ENCODE results near the gene KRT6A.

DNA sequence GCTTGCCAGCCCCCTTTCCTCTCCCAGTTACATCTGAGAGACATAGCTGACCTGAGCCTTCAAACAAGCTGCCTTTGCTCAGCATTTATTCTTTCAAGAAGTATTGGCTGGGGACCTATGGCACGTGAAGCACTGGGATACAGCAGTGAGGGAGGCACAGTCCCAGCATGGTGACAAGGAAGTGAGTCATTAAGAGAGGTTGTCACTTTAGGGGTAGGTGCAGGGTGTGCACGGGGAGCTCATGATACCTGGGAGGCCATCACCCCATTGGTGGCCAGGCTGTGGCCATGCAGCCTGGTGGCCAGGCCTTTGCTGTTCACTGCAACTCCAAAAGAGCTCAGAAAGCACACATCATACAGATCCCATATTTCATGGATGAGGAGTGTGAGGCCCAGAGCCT, 53.2 kb downstream of the KRT6A start:
- TF ChIP-seq, protein P1, sequence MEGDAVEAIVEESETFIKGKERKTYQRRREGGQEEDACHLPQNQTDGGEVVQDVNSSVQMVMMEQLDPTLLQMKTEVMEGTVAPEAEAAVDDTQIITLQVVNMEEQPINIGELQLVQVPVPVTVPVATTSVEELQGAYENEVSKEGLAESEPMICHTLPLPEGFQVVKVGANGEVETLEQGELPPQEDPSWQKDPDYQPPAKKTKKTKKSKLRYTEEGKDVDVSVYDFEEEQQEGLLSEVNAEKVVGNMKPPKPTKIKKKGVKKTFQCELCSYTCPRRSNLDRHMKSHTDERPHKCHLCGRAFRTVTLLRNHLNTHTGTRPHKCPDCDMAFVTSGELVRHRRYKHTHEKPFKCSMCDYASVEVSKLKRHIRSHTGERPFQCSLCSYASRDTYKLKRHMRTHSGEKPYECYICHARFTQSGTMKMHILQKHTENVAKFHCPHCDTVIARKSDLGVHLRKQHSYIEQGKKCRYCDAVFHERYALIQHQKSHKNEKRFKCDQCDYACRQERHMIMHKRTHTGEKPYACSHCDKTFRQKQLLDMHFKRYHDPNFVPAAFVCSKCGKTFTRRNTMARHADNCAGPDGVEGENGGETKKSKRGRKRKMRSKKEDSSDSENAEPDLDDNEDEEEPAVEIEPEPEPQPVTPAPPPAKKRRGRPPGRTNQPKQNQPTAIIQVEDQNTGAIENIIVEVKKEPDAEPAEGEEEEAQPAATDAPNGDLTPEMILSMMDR (IDR thresholded peaks at IDR 0.05 in 8 of 11, conservative IDR thresholded peaks at IDR 0.05 in 3 of 11): no peak
- TF ChIP-seq POLR2A (IDR thresholded peaks at IDR 0.05): no peak
- no peak for TF ChIP-seq POLR2AphosphoS5 (IDR thresholded peaks at IDR 0.05)
